HG03066 (cell line): ENCODE results near the gene PRMT7.

Source experiments
- ATAC-seq: cut with Tn5 transposase; IDR thresholded peaks from one replicate; pipeline ENCODE4 v1.9.1; 2021; ENCODE audit warnings: low read depth; ENCODE audit not compliant: unreplicated experiment

The PRMT7 gene

DNA sequence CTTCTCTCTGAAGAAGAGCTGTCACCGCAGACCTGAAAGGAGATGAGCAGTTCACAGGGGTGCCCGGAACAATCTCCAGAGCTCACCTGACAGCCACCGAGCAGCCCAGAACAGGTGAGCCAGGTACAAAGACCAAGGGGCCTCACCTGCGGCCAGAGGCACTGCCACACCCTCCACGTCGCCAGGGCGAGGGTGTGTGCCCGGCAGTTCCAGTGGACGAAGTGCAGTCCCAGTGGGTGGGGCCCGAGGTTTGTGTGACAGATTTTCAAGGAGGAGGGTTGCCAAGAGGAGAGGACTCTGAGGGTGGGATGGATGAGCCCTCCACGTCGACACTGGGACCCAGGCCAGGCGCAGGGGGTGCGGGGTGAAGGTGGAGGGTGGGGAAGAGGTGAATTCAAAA is 75.8 kb downstream of the PRMT7 start:
- ATAC-seq, result no peak

DNA sequence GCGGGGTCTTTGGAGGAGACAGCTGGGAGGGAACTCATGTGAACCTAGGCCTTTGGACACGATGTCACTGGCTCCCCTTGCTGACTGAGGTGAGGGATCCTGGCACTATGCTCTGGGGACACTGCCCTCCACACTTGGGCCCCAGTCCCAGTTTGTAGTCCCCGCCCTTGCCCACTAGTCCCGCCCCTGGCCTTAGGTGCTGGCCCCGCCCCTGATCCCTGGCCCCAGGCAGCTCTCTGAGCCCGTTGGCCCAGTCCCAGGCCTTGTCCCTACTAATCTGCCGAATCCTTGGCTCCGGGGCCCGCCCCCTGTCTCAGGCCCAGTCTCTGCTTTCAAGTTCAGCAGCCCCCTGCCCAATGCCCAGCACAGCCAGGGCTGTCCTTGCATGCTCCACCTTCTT is 76.5 kb downstream of the PRMT7 start:
- ATAC-seq, result no peak

DNA sequence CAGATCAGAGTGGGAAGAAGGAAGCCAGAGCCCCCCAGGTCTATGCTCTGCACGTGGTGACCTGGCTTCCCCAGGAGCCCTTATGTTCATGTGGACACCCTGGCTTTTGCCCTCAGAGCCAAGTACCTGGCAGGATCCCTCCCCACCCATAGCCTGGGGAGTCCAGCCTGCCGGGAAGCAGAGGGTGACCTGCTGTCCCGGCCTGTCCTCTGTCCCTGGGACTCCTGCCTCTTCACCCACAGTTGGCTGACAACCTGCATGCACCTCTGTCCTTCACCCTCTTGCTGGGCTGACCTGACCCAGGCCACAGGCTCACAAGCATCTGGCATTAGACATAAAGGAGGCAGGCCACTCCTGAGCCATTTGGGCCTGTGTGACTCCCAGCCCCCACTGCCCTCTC is 77.3 kb downstream of the PRMT7 start:
- no peak for ATAC-seq

DNA sequence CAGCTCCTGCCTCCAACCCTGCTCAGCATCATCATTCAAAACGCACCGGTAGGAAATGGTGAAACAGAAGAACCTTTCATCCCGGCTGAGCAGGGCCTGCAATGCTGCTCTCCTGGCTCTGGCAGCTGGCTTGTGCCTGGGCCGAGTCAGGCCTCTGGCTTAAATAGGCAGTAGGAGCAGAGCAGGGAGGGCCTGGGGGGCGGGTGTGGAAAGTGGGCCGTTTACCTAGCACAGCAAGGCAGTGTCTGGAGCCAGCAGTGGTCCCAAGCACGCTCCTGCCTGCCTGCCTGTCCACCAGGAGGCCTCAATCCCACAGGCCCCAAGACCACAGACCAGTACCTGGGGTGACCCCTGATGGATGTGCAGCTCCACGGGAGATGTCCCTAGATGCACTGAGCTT is 78.2 kb downstream of the PRMT7 start:
- ATAC-seq, result no peak

DNA sequence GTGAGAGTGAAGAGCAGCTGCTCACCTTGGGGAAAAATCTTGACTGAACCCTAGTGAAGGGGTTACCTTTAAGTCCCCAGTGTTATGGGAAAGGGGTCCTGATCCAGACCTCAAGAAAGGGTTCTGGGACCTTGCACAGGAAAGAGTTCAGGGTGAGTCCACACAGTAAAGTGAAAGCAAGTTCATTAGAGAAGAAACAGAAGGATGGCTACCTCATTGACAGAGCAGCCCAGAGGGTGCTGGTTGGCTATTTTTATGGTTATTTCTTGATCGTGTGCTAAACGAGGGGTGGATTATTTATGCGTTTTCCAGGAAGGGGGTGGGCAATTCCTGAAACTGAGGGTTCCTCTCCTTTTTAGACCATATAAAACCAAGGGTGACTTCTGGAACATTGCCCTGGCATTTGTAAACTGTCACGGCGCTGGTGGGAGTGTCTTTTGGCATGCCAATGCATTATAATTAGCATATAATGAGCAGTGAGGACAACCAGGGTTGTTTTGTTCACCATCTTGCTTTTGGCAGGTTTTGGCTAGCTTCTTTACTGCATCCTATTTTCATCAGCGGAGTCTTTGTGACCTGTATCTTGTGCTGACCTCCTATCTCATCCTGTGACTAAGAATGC is 79.0 kb downstream of the PRMT7 start:
- ATAC-seq, result no peak

DNA sequence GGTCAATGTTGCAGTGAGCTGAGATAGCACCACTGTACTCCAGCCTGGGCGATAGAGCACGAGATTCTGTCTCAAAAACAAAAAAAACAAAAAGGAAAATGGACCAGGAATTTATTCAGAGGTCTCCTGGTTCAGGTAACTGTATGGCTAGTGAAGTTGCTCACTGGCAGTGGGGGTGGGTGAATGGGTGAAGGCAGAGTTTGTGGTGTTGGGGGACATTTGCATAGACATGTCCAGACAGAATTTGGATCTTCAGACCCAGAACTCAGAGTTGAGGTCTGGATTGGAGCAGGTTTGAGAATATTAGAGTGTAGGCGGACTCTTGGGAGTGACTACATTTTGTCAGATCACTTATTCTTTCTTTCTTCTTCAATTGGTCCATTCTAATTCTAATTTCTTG is 82.5 kb downstream of the PRMT7 start:
- no peak for ATAC-seq

DNA sequence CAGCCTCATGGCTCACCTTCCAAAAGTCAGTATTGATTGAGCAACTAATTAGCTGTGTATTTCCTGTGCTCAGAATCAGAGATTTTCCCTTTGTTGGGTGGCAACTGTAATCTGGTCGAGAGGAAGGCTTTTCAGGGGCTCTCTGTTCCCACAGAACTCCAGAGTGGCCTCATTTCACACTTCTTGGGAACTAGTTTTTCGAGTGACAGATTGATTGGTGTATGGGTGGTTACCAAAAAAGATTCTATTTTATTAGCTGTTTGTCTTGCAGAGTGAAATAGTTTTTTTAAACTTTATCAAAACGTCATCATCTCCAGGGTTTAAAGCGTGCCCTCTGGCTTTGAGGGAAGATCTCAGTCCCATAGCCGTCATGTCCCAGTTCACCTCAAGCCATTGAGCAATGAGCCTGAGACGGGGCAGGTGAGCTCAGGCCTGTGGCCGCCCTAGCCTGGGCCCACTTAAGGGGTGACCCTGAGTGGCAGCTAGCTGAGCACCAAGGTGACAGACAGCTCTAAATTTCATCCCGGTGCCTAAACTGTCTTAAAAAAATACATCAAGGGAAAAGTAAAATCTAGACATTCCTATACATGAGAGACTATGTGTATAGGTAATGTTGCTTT is 84.5 kb downstream of the PRMT7 start:
- no peak for ATAC-seq

DNA sequence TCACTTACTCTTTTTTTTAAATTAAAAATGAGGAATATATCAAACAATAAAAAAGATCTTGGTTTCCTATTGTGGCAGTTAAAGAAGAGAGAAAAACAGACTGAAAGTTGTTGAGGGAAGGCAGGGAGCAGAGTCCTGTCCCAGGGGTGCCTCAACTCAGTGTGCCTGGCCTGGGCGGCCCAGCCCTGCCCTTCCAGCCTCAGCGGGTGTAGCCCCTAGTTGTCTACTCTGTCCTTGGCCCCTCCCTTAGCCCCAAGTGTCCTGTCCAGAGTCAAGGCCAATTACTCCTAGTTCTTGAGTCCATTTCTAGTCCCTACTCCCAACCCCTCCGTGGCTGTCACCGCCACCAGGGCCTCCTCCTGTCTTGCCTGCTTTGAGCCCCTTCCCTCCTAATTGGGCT is 85.0 kb downstream of the PRMT7 start:
- ATAC-seq, result no peak

DNA sequence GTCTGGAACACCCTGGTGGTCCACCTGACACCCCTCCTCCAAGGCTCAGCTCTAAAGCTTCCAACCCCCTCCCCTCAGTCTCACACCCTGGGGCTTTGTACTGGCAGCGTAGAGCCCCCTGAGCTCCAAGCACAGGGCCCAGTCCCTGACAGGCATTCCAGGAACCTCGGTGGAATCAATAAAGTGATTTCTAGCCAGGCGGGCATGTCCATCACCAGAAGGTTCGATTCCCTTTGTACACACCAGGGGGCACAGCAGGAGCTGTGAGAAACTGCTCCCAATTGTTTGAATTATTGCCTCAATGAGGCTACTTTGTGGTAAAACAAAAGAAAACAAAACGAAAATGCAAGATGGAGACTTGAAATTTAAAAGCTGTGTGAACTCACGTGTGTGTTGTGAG is 85.7 kb downstream of the PRMT7 start:
- no peak for ATAC-seq

DNA sequence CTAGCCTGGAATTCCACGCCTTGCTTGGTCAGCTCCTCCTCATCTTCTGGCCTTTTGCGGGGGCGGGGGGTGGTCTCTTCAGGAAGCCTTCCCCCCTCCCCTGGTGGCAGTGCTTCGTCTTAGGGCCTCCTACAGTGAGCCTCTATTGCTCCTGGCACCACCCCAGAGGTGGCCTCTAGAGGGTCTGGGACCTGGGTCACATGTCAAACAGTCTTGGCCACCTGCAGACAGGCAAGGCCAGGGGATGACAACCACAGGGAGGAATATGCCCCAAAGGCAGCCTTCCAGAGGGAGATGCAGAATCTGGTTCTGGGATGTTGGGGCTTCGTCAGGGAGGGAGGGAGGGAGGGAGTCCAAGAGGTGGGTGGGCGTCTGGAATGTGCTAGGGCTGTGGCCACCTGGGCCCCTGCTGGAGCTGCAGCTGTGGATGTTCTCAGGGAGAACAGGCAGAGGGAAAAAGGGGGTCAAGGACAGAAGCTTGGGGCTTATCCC is 86.9 kb downstream of the PRMT7 start:
- no peak for ATAC-seq

DNA sequence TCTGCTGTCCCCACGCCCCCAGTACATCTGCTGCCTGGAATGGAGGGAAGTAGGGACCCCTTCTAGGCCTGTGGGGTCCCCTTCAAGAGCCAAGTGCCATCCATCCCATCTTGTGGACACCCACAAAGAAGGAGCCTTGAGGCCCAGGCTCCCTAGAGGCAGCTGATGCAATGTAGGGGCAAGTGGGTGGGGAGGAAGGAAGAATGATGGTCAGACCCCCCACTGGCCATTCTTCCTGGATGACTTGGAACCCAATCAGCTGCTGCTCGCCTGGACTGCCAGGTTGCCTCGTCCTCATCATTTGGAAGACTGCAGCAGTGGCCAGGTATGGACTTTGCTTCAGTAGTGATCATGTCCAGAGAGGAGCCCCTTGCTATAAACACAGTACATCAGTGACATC is 88.6 kb downstream of the PRMT7 start:
- no peak for ATAC-seq

DNA sequence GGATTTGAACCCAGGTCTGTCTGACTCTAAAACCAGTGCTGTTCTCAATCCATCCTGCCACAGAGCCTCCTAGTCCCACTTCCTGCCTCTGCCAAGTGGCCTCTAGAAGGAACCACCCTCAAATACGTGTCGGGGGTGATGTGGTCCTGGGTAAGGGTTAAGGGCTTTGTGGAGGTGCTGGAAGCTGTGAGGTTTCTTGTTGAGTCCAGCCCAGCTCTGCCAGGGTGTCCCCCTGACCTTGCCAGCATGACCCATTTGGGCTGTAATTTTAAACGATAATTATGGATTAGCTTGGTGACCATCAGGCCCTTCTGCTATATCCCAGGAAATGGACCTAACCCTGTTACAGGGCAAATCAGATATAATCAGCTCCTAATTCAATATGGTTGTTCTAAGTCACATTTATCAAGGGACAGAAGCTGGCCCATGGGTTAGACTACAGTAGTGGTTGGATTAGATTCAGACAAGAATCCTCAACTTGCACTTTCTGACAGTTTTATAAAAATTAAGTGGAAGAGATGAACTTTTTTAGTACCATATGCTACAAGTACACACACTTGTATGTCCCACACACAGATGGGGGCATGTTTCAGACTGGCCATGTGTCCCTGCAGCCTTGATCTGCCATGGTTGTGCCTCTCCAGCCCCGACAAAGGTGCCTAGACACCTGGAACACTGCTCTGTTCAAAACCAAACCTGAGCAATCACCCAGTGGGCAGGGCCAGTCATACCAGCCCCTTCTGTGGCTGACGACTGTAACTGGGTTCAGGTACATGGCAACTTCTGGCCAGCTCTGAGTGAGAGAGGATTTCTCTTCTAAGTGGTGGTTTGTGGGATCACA is 89.5 kb downstream of the PRMT7 start:
- ATAC-seq, result no peak

DNA sequence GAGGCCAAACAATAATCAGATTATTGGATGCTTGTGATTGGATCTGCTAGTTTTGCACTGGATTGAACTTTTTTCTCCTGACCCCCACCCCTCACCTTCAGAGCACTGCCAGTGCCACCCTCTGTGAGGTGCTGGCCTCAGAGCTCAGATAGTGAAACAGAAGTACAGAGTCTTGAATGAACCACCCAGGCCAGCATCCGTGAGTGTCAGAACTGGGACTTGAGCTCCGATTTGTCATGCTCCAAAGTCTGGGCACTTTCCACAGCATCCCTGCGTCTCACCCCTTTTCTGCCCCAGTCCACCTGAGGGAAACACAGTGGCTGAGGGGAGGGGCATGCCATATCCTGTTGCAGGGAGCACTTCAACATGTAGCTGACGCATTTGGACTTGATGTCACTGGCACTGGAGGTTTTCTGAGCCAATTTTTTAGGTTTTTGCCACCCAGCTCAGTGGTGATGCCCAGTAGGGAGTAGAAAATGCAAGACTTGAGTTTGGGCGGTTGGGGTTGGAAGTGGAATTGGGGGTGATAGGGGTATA is 90.2 kb downstream of the PRMT7 start:
- ATAC-seq, result no peak

DNA sequence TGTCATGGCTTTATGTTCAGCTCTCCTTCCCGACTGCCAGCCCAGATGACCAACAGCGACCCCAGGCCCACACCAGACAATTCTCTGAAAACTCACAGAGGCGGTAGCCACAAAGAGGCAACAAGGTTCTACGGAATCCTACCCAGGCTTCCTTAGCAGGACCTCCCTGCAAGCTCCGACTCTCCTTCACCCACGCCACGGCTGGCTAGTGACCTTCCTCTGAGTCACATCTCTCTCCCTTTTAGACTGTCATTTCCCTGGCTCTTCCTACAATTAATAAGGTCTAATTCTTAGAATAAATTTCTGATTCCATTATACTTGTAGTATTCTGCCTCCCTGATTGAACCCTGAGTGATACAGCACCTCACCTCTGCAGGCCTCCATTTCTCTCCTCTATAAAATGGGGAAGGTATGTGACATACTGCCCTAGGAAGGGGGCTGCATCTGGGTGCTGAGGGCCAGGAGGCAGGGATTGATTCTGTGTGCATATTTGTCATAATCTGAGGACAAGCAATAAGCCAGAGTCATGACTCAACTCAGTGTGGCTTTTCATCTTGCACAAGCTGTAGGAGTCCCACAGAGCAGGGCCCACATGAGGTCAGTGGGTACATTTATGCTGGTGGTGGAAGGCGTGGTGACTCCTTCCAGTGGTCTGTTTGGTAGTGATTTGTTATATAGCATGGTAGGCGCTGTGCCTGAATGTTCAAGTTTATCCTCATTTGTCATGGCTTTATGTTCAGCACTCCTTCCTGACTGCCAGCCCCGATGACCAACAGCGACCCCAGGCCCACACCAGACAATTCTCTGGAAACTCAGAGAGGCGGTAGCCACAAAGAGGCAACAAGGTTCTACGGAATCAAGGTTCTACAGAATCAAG is 91.3 kb downstream of the PRMT7 start:
- no peak for ATAC-seq

DNA sequence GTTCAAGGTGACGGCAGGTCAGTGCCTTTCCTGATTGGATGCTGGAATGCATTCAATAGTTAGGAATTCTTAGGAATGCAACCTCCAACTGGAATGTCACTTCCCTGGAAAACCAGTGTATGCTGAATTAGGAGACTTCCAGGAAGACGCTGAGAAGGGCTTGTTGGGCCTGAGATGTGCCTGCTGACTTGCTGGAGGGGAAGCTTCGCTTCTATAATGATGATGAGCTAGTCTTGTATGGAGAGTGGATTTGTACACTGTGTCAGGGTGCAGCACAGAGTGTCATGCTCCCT is 91.9 kb downstream of the PRMT7 start:
- no peak for ATAC-seq

DNA sequence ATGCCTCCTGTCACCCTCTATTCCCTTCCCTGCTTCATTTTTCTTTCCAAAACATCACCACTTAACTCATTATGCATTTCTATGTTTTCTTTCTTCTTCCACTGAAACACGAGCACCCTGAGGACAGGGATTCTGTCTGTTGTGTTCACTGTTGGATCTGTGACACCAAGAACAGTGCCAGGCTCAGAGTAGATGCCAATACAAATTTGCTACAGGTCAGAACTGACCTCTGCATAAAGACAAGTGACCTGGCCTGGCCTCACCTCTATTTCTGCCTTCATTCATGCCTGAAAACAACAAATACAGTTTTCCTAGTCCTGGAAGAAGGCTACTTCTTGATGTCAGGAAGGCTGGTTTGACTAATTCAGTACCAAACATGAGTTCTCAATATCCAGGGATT is 92.4 kb downstream of the PRMT7 start:
- no peak for ATAC-seq

DNA sequence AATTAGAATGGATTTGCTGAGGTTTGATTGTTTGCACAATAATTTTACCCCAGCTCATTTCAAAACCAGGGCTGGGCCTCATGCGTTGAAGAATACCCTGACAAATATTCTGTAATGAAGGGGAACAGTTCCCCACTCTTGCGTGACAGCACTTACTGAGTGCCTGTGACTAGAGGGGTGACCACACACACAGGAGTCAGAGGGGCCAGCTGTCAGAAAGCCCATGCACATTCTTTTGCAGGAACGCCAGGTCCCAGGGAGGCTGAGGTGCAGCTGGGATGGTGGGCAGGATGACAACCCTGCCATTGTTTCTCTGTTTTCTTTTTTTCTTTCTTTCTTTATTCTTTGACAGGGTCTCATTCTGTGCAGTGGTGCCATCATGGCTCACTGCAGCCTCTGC is 92.9 kb downstream of the PRMT7 start:
- no peak for ATAC-seq

DNA sequence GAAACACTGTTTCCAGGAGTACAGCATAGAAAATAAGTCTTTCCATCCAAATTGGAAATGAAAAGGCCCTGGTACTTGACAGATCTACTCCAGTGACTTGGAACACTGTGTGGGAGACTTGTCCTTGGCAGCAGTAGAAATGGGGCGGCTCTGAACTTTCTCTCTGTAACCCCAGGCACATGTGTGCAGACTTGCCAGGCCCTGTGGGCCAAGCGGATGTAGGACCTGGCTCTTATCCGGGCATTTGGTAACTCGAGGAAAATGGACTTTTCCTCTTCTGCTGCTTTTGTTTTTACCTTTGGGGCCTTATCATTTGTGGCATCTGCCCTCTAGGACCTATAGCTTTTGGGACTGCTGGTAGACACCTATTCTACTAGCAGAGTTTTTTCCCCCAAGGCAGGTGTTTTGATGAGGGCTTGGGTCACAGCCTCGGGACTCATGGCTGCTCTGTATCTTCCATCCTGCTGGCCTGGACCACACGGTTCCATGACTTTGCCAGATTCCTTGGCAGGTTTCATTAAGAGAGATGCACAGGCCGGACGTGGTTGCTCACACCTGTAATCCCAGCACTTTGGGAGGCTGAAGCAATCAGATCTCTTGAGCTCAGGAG is 94.0 kb downstream of the PRMT7 start:
- no peak for ATAC-seq

DNA sequence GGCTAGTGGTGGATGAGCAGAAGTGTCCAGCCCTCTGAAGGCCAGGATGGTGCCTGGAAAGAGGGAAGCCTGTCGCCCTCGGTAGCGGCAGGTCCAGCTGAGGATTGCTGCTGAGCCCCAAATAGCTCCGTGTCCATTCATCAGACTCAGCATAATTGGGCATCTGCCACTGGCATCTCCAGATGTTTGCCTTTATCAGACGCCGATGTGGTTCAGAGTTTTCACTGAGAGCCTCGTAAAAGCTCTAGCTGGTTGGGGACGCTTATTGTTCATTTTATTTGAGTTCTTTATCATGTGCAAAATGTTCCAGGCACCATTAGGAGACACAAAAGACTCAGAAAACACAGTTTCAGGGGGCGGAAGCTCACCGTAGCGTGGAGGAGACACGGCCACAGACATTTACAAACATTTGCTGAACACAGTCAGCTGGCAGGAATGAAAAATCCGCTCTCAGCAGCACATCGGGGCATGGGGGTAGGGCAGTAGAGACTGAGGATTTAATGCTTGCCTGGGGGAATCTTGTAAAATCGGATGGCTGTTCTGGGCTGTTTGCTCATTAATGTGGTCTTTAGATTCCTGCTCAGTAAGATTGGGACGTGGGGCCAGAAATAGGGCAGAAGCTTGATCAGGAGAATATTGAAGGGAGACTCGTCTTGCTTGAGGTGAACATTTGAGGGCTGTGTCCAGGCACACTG is 95.8 kb downstream of the PRMT7 start:
- ATAC-seq, result no peak
